Epidermal melanocyte (primary cell): ENCODE measurements around the gene MVK.

Experiments used
- DNase-seq: peaks from one replicate; pipeline ENCODE4 v3.0.0; 2011; ENCODE audit warnings: low spot score; ENCODE audit not compliant: insufficient read length

The MVK gene

DNA sequence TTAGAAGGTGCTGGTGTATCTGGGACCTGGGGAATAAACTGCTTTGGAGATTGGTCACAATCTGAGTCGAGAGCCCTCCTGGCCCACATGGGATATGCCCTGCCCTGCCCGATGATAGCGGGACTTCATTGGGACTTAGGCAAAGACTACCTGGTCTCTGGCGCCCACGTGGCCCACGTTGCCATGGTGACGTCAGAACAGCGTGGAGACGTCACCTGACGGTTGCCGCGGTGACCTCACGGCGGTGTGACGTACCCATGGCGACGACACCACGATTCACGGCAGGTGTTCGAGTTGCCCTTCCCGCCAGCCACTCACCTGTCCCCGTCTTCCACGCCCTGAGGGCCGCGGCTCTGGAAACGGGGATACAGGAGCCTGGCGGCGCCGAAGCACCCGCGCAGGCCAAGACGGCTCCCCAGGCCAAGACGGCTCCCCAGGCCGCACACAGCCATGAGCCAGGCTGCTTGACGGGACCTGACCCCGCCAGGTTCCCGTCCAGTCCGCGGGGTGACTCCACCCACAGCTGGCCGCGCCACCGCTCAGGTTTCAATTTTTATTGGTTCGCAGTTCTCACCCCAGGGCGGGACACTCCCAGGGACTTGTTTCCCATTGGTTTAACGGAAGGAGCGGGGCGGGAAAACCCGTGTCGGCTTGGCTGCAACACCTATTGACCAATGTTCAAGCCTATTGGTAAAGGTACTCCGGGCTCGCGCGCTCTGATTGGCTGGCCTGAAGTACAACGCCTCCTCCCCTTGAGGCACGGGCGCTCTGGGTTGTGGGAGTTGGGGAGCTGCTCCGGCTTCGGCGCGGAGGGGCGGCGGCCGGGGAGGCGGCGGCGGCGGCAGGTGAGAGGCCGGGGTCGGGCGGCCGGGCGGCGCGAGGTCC lies at the start of gene MVK, which contains the start of gene MMAB:
MVK (plus strand) TSS at position 766 of the 885 bp plus-strand sequence. CDS start 1,029 bp downstream, outside the sequence.
MMAB (minus strand) TSS at position 476 of the 885 bp plus-strand sequence; CDS start at position 452, 24 bp downstream.
- DNase-seq, result peak; percentile 99

- no peak for DNase-seq
Observed at GRCh38 chr12:109524466-109525278, 48.9 kb upstream of the MVK start.

DNA sequence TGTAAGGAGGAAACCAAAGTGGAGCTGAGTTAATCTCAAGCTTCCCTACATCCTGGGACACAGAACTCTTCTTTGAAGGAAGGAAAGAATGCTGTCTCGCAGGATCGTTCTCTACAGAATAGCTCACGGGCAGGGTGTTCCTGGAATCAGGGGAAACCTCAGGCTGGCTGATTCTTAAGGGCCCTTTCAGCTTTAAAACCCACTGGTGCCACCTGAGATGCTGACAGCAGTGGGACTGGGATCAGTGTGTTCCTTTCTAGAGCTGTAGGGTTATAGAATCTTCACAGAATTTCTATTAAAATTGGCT lies 48.4 kb upstream of the MVK start:
- no peak for DNase-seq

DNA sequence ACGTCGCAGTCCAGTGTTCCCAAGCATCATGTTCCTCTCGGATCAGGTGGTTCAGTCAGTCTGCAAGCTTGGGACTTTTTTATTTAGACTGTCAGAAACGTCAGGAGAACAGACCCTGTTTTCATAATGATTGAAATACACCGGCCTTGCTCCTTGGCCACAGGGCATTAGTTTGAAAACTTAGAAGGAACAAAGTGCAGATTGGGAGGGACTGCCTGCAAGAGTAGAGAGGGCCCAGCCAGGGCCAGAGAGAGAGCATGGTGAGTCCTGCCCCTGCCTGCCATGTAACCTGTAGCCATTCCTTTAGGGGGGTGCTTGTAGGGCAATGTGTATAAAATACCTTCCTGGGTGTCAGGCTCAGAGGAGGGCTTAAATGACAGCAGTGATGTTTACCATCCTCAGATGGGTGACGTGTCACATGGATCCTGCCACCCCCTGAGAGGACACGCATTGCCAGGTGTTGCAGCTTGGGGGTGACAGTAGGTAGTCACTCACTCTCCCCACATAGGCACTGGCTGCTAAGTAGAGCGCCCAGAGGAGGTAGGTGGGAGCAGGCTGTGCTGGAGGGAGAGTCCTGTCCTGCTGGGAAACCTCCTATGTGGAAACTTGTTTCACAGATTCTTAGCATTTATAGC lies 46.0 kb upstream of the MVK start:
- DNase-seq, result no peak

DNA sequence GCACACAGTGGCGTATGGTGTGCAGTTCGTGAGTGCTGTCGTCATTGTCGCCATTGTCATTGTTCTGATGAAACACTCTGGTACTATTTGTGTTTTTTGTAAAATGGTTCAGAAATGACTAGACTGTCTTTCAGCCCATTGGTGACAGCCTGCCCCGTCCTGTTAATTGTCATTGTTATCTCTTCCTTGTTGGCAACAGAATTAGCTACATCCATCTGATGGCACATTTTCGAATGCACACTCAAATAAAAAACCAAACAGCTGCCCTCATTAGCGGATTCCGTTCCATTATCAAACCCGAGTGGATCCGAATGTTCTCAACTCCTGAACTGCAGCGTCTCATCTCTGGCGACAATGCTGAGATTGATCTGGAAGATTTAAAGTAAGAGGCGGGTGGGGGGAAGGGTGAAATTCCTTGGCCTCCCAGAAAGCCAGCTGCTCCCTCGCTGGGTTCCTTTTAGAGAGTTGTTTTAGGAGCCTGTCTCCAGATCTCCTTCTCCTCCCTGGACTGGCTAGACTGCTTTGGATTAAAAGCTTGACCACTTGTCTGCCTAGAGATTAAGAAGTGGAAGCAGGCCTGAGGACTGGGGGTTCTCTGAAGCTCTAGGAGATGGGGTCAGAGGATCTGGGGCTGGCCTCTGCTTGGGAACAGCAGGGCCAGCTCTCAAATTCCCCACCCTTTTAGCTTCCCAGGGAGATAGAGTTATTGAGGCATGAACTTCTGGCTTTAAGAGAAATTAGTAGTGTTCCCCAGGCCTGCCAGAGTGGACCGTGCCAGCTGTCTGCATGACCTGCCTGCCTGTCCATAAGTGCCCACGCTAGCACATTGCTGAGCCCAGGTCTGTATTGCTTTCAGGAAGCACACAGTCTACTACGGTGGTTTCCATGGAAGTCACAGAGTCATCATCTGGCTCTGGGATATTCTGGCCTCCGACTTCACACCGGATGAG lies 43.6 kb upstream of the MVK start:
- no peak for DNase-seq

DNA sequence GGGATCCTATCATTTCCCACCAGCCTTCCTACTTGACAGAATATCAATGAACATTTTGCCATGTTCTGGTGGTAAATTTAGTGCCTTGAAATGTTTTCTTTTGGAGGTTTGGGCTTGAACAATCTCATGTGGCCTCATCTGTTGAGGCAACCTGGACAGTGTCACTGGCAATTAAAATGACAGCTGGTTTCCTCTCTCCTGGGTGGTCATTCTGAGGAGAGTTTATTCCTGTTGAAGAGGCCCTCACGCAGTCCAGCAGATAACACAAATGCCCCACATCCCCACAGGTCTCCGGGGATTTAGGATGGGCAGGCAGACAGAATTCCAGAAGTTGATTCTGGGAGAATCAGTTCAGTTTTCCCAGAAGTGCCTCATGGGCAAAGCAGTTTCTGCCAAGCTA lies 42.2 kb upstream of the MVK start:
- DNase-seq, result no peak

- DNase-seq, result no peak
Observed at GRCh38 chr12:109532721-109533486, 40.7 kb upstream of the MVK start.

- DNase-seq, result no peak
Observed at GRCh38 chr12:109533487-109533740, 40.2 kb upstream of the MVK start.

- DNase-seq, result no peak
Observed at GRCh38 chr12:109534456-109534855, 39.1 kb upstream of the MVK start.

DNA sequence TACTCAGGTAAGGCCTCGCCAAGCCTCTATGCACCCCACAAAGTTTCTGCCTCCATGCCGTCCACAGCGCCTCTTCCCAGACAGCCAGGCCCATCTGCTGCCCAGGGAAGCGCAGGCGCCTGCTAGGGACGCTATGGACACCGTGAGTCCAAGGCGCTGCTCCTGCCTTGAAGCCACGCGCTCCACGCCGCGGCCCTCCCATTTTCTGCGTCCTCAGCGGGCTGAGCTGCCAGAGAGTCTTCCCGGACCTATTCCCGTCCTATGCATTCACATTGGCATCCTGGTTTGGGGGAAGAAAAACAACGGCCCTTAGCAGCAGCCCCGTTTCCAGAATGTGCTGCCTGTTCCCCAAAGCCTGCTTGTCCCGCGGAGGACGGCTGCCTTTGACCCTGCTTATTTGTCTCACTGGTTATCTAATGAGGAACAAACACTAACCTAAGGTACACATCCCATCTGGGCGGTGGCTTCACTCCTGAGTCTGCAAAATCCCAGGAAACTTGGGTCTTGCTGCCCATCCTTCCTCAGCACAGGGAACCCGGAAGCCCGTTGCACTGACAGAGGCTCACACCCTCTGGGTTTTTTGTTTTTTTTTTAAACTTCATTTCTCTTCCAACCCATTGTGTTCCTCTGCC lies 38.2 kb upstream of the MVK start:
- no peak for DNase-seq

DNA sequence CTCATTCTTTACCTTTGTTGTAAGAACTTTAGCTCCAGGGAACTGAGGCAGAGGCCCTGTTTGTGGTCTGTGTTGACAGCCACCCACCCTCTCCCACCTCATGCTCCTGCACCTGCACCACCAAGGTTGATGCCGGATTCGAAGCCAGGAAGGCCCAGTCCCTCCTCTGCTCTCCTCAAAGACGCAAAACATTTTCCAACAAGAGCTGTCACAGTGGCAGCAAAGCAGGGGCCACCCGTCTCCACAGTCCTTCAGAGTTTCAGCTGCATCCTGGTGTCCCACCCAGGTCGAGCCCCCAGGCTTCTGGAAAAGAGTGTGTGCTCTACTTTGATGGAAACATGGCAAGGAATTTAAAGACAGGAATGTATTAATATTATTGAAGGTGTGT lies 37.7 kb upstream of the MVK start:
- no peak for DNase-seq

- DNase-seq, result no peak
Observed at GRCh38 chr12:109537136-109537535, 36.5 kb upstream of the MVK start.

DNA sequence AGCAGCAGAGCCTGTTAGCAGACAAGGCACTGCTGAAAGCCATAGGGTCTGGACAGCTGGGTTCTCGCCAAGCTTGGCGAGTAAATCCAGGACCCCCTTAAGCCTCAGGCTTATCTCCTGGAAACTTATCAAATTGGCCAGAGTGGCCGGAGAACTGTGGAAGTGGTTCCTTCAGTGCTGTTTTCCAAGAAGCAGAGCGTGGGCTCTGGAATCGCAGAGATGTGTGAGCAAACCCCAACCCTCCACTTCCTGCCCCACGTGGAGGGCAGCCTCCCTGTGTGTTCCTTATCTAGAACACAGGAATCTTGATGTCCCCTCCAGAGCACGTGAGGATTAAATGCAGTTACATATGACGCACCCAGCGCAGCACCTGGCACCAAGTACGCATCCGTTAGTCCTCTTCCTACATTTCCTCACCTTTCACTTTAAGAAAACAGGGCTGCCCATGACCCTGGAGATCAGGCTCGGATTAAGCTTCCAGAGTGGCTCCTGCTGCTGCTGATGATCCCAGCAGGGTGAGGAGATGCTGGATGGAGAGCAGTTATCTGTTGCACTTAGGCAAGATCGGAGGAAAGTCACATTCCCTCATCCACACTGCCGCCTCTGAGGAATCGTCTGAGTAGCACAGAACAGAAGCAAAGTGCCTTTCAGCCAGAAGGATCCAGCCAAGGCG lies 35.3 kb upstream of the MVK start:
- no peak for DNase-seq

DNA sequence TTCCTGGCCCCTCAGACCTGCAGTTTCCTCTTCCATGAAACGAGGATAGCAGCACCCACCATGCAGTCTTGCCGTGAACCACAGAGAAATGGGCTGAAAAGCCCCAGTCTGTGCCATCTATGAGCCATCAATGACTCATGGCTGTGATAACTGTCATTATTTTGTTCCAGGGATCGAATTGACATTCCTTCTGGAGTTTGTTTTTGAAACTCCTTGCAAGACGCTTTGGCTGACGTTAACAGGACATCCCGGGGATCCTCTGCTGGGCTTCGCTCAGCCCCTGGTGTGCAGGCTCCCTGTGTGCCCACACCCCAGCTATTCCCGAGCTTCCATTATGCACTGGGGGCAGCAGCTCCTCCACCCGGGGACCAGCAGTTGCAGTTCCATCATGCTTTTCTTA lies 34.1 kb upstream of the MVK start:
- no peak for DNase-seq

DNA sequence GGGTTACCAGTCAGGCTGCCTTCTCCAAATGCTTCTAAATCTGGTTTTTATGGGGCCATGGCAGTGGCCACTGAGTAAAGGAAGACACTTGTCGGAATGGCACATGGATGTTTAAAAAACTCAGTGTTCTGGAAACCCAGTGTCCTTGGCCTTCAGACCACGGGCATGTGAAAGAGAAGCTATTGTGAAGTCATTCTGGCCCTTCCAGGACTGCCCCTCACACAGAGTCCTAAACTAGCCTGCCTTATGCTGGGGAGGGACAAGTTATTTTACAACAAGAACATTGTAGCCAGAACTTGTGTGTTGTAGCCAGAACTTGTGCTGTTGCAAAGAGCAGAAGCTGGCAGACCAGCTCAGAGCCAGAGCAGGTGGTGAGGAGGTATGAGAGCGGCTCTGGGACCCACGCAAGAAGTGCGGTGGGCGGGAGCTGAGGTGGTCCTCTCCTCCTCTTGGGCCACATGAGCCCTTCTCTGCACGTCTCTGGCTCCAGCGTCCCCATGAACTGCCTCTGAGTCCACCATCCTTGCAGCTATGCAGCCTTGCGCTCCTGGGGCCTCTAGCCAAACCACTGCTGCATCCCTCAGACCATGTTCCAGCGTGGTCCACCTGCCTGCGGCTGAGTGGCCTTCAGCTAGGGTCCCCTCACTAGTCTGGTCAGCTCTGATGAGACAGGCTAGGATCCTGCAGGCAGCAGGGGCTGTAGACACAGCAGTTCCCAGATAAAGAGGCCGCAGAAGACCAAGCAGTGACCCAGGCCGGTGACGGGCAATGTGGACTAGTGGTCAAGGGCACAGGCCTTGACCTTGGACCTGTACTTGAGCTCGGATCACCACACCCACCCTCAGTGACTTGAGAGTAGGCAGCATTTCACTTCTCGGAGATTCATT lies 32.8 kb upstream of the MVK start:
- DNase-seq, result no peak

DNA sequence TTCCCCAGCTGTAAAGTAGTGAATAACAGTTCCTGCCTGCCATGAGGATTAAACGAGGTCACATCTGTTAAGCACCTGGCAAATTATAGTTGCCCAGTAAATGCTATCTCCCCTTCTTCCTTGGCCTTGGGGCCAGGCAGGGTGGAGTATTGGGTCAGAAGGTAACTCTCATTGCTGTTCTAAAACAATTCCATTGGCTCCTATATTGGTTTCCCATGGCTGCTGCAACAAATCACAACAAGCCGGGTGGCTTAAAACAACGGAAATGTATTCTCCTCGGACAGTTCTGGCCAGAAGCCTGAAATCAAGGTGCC lies 32.2 kb upstream of the MVK start:
- no peak for DNase-seq

DNA sequence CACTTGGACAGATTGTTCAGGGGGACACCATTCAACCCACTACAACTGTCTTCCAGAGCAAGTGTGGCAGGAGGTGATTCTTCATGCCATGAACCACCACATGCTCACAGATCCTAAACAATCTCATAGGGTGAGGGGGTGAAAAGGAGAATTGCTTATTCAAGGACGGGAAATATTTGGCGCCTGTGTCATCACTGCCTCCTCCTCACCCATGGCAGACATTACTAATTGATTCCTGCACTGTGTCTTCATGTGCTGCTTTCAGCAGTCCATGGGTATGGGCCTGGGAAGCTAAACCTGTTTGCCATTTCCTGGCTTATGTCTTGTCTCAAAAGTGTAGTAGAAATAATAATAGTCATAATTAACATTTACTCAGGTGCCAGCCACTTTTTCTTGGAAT lies 31.6 kb upstream of the MVK start:
- no peak for DNase-seq

DNA sequence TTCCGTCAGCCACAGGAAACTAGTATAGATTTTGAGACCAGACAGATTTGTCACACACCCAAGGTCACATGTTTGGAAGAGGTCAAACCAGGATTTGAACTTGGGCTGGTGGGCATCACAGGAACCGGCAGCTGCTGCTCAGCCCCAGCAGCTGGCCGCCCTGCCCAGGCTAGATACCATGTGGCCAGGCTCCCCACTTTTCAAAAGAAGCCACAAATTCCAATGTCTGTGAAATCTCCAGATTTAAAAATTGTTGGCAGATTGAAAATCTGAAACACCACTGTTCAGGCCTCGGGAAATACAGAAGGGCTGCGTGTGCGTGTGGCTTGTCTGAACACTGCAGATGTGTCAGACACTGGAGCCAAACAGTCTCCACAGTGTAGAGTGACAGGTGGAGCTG lies 30.7 kb upstream of the MVK start:
- DNase-seq, result no peak
